Subcutaneous abdominal adipose tissue (tissue), 5 donors: ENCODE data around the gene AFAP1L2.
A peak's percentile ranks its signal among the peaks of the same experiment; 100 is the strongest.

Source experiments
- H3K27ac ChIP-seq: one replicate; pipeline ENCODE4 v1.7.0; 2013; ENCODE audit warnings: low read depth, mild to moderate bottlenecking, inconsistent platforms, low read length, moderate library complexity
- H3K27me3 ChIP-seq, 5 donors: one replicate each; pipeline ENCODE4 v1.7.0; 2013; ENCODE audit warnings: low read length in 5 of 5, inconsistent platforms in 1 of 5; ENCODE audit not compliant: control insufficient read depth in 5 of 5, insufficient read depth in 4 of 5
- H3K36me3 ChIP-seq, 5 donors: one replicate each; pipeline ENCODE4 v1.7.0; 2013; ENCODE audit warnings: low read length in 5 of 5; ENCODE audit not compliant: control insufficient read depth in 5 of 5, insufficient read depth in 5 of 5
- H3K4me1 ChIP-seq, 5 donors: one replicate each; pipeline ENCODE4 v1.7.0; 2013; ENCODE audit warnings: low read length in 5 of 5, mild to moderate bottlenecking in 3 of 5, moderate library complexity in 1 of 5; ENCODE audit not compliant: control insufficient read depth in 5 of 5, insufficient read depth in 5 of 5
- H3K4me3 ChIP-seq, 5 donors: one replicate each; pipeline ENCODE4 v1.7.0; 2013; ENCODE audit warnings: low read length in 5 of 5, low read depth in 1 of 5
- H3K9ac ChIP-seq, 5 donors: one replicate each; pipeline ENCODE4 v1.7.0; 2013; ENCODE audit warnings: low read length in 5 of 5, mild to moderate bottlenecking in 4 of 5, moderate library complexity in 3 of 5
- H3K9me3 ChIP-seq, 5 donors: one replicate each; pipeline ENCODE4 v1.7.0; 2013; ENCODE audit warnings: low read length in 5 of 5; ENCODE audit not compliant: control insufficient read depth in 5 of 5
- donor health status: healthy.
- donor health status: healthy.
- donor health status: healthy.
- donor health status: healthy.
- donor health status: healthy.

Gene AFAP1L2

DNA sequence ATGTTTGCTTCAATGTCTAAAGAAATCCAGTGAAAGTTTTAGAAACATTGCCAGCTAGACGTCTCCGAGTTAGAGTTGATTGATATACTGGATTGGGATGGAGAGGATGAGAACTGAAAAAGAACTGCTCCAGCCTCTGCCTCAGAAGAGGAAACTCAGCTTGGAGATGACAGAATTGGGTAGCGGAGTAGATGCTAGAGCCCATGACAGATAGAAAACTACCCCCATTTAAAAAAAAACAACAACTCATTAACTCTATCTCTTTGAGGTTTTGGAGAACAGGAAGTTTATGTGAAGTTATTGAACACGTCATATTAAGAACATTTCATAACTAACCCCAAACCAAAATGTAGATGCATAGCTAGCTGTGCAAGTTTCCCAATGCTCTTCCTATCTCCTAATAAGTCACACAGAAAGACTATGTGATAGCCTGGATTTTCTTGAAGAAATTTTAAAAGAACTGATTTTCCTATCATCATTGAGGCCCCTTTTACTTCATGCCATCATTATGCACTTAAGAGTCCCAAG is 28.3 kb upstream of the AFAP1L2 start:
- H3K27me3 ChIP-seq, result no peaks in the 10 kb centered on the region
- H3K36me3 ChIP-seq, result peaks cover 11 to 58% (median 38%) of the 10 kb centered on the region in 5 donors

DNA sequence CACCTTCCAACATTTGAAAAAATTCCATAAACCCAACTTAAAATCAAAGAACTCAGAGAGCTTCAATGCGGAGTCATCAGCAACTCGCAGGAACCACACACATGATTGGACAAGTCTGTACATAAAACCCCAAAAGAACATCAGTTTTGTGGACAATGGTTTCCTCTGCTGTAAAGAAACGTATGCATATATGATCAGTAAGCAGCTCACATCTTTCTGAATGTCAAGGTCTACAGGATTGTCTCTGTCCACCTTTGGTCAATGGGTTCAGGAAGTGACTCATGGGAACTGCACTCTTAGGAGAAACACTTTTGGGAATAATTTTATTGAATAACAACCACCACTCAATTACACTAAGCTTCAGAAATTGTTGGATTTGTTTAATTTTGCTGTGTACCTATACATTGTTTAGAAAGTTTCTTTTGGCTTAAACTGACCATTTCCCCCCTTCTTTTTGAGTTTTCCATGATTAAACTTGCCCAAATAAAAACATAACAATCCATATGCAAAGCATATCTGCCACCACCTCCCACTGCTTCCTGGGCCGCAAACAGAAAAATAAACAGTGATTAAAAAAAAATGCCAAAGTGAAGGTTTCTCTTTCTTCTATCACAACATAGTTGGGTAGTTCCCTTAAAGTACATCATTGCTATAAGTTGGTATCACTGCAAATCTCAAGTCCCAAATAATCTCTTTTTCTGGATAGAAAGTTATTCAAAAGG is 27.3 kb upstream of the AFAP1L2 start:
- Histone ChIP-seq H3K36me3 (peaks cover 11 to 54% (median 35%) of the 10 kb centered on the region in 5 donors), H3K4me1 (peaks cover 0 to 16% (median 7%) of the 10 kb centered on the region in 5 donors), H3K27ac (no peak overlapping the region), H3K4me3 (no peak overlapping the region), H3K27me3 (no peaks in the 10 kb centered on the region), H3K9me3 (no peaks in the 10 kb centered on the region), H3K9ac (no peak overlapping the region)

More for the DNA sequence above, 28.3 kb upstream of the AFAP1L2 start:
- Histone ChIP-seq H3K27ac (no peak overlapping the region), H3K9me3 (no peaks in the 10 kb centered on the region), H3K9ac (no peak overlapping the region), H3K4me1 (peaks cover 0 to 6% (median 2%) of the 10 kb centered on the region in 5 donors), H3K4me3 (no peak overlapping the region)

DNA sequence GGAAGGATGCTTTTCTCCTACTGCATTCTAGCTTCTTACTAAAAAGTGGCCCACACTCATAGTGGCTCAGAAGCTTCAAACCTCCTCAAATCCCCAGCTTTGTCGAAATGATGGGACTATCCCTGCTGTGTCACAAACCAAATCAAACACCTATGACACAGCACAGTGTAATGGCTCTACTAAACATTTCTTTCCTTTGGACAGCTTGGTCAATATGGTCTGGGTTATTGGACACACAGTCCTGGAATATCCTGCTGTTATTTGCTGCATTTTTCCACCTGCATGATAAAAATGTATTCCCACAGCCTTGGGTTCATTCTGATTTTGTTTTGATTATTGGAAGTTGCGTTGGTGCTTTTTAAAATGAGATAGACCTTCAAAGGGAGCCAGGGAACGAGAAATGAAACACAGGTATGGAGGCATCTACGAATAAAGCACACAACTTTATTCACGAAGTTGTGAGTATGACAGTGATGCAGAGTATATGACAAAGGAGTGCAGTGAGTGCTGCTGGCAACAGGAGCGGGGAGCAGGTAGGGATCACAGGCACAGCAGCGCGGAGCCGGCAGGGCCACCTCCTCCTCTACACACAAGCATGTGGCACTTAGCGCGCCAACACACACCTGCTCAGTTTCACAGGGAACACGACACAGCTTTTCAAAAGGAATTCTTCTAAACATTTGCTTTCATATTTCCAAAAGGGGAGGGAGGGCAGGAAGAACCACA is 26.5 kb upstream of the AFAP1L2 start:
- H3K9me3 ChIP-seq, result no peaks in the 10 kb centered on the region
- H3K4me1 ChIP-seq, result peaks cover 0 to 23% (median 7%) of the 10 kb centered on the region in 5 donors
- peaks cover 7 to 47% (median 27%) of the 10 kb centered on the region in 5 donors for H3K36me3 ChIP-seq
- H3K27ac ChIP-seq, result no peak overlapping the region
- no peak overlapping the region for H3K4me3 ChIP-seq
- H3K27me3 ChIP-seq, result no peaks in the 10 kb centered on the region
- H3K9ac ChIP-seq, result no peak overlapping the region

DNA sequence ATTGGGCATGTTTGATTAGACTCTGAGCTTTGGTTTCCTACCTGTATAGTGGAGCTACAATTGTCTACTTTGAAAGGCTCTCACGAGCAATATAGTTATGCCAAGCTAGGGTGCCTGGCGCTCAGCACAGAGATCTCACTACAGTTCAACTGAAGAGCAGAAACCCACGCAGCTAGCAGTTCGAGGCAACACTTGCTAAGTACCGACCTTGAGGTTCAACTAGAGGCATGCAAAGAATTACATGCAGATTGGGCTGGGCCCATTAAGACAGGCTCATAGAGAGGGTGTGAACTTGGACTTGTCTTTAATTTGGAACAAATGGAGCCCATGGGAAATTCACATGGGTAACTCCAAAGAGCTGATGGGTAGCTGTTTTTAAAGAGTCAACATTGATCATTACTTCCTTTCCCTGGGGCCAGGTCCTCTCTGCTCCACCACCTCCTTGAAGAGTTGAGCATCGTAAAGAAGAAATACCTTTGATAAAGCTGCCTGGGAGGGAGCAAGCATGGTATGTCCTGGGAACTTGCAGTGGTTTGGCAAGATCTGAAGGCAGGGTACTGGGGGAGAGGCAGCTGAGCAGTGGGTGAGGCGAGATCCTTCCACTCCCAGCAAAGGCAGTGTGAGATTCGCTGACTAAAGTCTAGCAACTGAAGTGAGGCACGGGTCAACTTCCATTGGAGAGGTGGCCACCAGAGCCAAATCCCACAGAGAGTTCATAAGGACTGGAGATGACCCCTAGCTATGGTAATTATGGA is 25.5 kb upstream of the AFAP1L2 start:
- H3K9me3 ChIP-seq, result no peaks in the 10 kb centered on the region
- peaks cover 0 to 29% (median 7%) of the 10 kb centered on the region in 5 donors for H3K4me1 ChIP-seq
- H3K27me3 ChIP-seq, result no peaks in the 10 kb centered on the region
- no peak overlapping the region for H3K4me3 ChIP-seq
- no peak overlapping the region for H3K9ac ChIP-seq
- peaks cover 5 to 36% (median 17%) of the 10 kb centered on the region in 5 donors for H3K36me3 ChIP-seq
- no peak overlapping the region for H3K27ac ChIP-seq

DNA sequence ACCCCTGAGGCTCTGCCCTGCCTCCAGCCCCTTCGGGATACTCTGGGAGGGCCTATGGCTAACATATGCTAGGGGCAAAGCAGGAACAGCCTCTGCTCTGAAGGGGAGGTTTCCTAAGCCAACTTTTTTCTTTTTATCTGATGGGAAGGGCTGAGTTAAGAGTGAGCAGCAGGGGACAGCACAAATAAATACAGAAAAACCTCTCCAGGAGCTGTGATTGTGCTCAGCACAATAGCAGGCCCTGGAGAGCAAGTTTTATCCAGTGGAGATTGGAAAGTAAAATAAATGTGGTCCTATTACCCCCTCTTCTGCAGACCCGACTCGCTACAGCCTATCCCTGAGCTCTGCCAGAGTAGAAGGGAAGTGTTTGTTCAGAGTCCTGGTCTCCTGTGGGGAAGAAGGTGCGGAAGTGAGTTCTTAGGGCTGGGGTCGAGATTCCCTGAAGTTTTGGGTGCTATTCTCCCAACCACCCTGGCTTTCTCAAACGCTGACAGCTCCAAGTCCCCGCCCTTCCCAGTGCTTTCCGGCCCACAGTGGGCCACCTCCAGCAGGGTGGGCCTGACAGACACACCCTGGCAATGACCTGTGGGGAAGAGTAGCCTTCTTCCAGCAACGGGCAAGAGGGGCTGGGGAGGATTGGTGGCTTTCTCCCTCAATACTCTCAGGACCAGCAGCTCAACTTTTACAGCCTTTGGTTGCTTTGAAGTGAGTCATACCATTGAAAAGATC is 23.0 kb upstream of the AFAP1L2 start:
- Histone ChIP-seq H3K36me3 (peaks cover 0 to 16% (median 7%) of the 10 kb centered on the region in 5 donors), H3K4me1 (peaks cover 0 to 29% (median 7%) of the 10 kb centered on the region in 5 donors), H3K4me3 (no peak overlapping the region), H3K9me3 (no peaks in the 10 kb centered on the region), H3K27ac (peak overlapping the region; percentile 47), H3K9ac (no peak overlapping the region), H3K27me3 (no peaks in the 10 kb centered on the region)

DNA sequence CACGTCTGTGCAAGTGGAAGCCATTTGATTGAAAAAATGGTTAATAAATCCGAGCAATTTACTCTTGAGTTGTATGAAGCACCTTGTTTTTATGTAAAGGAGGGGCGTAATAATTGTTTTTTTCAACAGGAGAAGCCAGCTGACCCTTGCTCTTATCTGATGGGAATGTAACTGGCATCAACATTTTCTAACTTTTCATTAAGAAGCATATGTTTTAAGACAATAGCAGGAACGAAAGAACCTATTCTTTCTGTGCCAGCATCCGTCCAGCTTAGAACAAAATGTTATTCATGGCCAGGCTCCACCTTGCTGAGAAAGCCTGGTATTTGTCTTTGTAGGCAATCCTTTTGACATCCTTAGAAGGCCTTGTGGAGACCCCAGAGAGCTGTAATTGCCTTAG is 22.2 kb upstream of the AFAP1L2 start:
- Histone ChIP-seq H3K9me3 (no peaks in the 10 kb centered on the region), H3K36me3 (peaks cover 0 to 16% (median 6%) of the 10 kb centered on the region in 5 donors), H3K4me3 (no peak overlapping the region), H3K9ac (no peak overlapping the region), H3K4me1 (peaks cover 0 to 29% (median 7%) of the 10 kb centered on the region in 5 donors), H3K27ac (peak overlapping the region; percentile 38), H3K27me3 (no peaks in the 10 kb centered on the region)

DNA sequence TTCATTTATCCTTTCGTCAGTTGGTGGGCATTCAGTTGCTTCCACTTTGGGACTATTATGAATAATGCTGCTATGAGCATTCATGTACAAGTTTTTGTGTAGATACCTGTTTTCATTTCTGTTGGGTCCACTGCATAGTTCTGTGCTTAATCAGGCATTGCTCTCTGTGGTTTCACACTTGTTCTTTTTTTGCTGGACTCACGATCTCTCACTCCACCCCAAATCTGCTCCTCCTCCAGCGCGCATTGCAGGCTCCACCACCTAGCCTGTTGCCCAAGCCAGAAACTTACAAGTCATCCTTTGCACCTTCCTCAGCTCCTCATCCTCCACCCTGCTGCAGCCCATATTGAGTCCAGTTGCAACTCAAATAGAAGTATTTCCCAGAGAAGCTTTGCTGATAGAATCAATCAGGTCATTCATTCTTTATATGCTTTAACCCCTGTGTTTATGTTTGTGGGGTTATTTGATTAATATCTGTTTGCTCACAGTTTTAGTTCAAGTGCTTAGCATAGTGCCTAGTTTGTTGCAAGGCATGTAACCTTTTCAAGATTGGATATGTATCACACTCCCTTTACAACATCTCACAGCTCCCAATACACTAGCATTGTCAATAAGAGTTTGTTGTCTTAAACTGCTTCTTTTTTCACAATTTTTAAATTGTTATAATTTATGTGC is 16.6 kb upstream of the AFAP1L2 start:
- Histone ChIP-seq H3K9me3 (no peaks in the 10 kb centered on the region), H3K27ac (no peak overlapping the region), H3K4me3 (no peak overlapping the region)

DNA sequence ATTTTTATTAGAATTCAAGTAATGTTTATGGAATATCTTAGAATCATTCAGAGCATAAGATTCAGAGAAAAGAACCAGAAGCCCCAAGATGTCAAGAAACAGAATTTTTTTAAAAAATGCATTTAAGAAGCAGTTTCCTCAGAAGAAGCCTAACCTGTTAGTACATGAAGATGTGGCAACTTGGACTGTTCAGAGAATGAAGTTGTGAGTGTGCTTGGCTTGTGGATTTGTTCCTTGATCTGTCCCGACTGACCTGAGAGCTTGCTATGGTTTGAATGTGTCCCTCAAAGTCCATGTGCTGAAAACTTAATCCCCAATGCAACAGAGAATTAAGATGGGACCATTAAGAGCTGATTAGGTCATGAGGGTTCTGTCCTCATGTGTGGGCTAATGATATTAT is 13.8 kb upstream of the AFAP1L2 start:
- Histone ChIP-seq H3K27ac (no peak overlapping the region), H3K4me3 (no peak overlapping the region), H3K27me3 (peaks cover 0 to 2% (median 0%) of the 10 kb centered on the region in 5 donors), H3K9me3 (no peaks in the 10 kb centered on the region), H3K4me1 (peaks cover under 1 to 6% (median 6%) of the 10 kb centered on the region in 5 donors), H3K9ac (no peak overlapping the region), H3K36me3 (no peaks in the 10 kb centered on the region)

More for the DNA sequence above, 16.6 kb upstream of the AFAP1L2 start:
- no peaks in the 10 kb centered on the region for H3K36me3 ChIP-seq
- H3K4me1 ChIP-seq, result peaks cover 0 to 8% (median 0%) of the 10 kb centered on the region in 5 donors
- no peak overlapping the region for H3K9ac ChIP-seq
- no peaks in the 10 kb centered on the region for H3K27me3 ChIP-seq
